Bronchial epithelial cell (primary cell): ENCODE results near the gene MELK. TPM values are rescaled to one million over a fixed set of nuclear protein-coding genes. Genes with fewer than 3 reads are reported as not detected.
"Not testable (repeated sequence)": the region's sequence is repeated elsewhere in the genome, so short reads cannot be mapped to it uniquely, and the experiment has no call there.

Experiments used
- DNase-seq: peaks from one replicate; pipeline ENCODE4 v3.0.0-alpha.2; 2010; ENCODE audit warnings: low read depth
- FAIRE-seq: peaks from 2 replicates; lab custom pipeline; 2011; peaks lifted over from hg19 to GRCh38; lab: Jason Lieb, UNC
- H3K27me3 ChIP-seq: 2 replicates; pipeline ENCODE4 v1.5.1; 2011; ENCODE audit warnings: low read length; ENCODE audit not compliant: control insufficient read depth, insufficient read depth
- H3K36me3 ChIP-seq: 2 replicates; pipeline ENCODE4 v1.5.1; 2011; ENCODE audit warnings: low read length; ENCODE audit not compliant: control insufficient read depth, insufficient read depth
- H3K4me3 ChIP-seq: 2 replicates; pipeline ENCODE4 v1.5.1; 2011; ENCODE audit warnings: mild to moderate bottlenecking, low read depth, low read length, control low read depth
- total RNA-seq: library from RNA; depleted of rRNA; stranded (reverse); fragments of >200 nt; gene quantifications from 2 replicates; pipeline ENCODE4 v1.2.1, GENCODE V29; 2014
- TF ChIP-seq, protein P1 (sequence below): IDR thresholded peaks from 2 replicates; pipeline ENCODE4 v1.5.1; 2011; ENCODE audit warnings: mild to moderate bottlenecking, moderate library complexity, low read length, control low read depth, inconsistent platforms; ENCODE audit not compliant: insufficient read depth, severe bottlenecking

The MELK gene
- total RNA-seq, 1 donor from 2014 or later = 8.2 TPM

DNA sequence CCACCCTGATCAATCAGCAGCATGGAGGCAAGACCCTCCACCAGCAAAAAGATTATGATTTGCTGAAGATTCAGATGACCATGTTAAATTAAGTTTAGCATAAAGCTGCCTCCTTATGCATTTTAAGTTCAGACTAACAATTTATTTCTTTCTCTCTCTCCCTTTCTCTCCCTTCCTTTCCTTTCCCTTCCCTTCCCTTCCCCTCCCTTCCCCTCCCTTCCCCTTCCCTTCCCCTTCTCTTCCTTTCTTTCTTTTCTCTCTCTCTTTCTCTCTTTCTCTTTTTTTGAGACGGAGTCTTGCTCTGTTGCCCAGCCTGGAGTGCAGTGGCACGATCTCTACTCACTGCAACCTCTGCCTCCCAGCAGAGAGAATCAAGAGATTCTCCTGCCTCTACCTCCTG, 1.4 kb upstream of the MELK start:
- DNase-seq = no peak
- FAIRE-seq = no peak
- H3K27me3 ChIP-seq = no peaks in the 10 kb centered on the region
- no peaks in the 10 kb centered on the region for H3K36me3 ChIP-seq
- no peak overlapping the region for H3K4me3 ChIP-seq
- TF ChIP-seq, protein P1, sequence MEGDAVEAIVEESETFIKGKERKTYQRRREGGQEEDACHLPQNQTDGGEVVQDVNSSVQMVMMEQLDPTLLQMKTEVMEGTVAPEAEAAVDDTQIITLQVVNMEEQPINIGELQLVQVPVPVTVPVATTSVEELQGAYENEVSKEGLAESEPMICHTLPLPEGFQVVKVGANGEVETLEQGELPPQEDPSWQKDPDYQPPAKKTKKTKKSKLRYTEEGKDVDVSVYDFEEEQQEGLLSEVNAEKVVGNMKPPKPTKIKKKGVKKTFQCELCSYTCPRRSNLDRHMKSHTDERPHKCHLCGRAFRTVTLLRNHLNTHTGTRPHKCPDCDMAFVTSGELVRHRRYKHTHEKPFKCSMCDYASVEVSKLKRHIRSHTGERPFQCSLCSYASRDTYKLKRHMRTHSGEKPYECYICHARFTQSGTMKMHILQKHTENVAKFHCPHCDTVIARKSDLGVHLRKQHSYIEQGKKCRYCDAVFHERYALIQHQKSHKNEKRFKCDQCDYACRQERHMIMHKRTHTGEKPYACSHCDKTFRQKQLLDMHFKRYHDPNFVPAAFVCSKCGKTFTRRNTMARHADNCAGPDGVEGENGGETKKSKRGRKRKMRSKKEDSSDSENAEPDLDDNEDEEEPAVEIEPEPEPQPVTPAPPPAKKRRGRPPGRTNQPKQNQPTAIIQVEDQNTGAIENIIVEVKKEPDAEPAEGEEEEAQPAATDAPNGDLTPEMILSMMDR = no peak

DNA sequence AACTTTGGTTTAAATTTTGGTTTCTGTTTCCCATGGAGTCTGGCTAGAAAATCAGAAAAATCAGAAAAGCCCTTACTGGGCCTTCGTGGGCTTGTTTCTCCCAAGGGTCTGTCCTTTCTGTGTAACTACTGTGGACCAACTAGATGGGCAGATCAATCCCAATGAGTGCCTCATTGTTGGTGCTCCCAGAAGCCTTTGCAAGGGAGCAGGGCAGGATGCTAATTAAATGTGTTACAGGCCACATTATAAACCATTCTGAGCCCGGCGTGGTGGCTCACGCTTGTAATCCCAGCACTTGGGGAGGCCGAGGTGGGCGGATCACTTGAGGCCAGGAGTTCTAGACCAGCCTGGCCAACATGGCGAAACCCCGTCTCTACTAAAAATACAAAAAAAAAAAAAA, 1.4 kb downstream of the MELK start:
- not testable (repeated sequence) for DNase-seq, H3K36me3 ChIP-seq, H3K4me3 ChIP-seq

DNA sequence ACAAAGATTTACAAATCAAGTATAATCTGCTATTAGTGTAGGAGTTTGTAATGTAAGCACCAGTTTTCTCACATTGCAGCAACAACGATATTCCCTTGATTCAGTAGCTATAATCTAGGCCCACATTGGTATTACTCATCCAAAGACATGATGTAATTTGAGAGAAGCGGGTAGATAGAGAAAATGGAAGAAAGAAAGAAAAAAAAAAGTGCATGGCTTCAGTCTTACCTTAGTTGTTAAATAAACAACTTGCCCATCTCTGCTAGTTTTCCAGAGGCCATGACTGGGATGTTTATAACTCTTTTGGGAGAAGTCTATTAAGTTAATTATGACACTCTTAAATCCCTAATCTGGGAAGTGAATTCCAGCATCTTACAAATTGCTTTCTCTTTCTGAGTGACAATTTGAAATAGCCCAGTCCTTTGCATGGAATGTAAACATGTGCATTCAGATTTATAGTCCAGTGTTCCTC, 2.8 kb downstream of the MELK start:
- no peaks in the 10 kb centered on the region for H3K36me3 ChIP-seq
- H3K27me3 ChIP-seq = no peaks in the 10 kb centered on the region
- peak; percentile 51 for DNase-seq
- no peak overlapping the region for H3K4me3 ChIP-seq
- TF ChIP-seq, protein P1 = no peak
- FAIRE-seq = no peak

More for the DNA sequence above, 1.4 kb downstream of the MELK start:
- FAIRE-seq, H3K27me3 ChIP-seq: not testable (repeated sequence)

DNA sequence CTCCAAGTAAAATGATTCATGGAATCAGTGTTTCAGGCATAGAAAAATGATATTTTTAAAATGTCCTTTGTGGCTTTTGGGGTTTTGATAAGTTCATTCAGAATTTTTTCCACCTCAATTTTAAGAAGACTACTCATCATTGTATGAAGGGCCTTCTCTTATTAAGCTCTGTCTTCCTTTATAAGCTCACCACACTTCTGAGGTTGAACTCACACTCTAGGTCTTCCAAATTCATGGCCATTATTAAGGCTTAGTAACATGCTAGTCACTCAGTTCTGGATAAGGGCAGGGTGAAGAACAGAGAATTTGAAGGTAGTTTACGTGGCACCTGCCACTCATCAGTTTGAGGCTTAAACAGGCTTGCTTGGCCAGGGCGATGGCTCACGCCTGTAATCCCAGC, 4.2 kb downstream of the MELK start:
- DNase-seq (no peak), FAIRE-seq (no peak)
- Histone ChIP-seq H3K27me3 (no peaks in the 10 kb centered on the region), H3K4me3 (no peak overlapping the region), H3K36me3 (no peaks in the 10 kb centered on the region)
- TF ChIP-seq, protein P1 = no peak

DNA sequence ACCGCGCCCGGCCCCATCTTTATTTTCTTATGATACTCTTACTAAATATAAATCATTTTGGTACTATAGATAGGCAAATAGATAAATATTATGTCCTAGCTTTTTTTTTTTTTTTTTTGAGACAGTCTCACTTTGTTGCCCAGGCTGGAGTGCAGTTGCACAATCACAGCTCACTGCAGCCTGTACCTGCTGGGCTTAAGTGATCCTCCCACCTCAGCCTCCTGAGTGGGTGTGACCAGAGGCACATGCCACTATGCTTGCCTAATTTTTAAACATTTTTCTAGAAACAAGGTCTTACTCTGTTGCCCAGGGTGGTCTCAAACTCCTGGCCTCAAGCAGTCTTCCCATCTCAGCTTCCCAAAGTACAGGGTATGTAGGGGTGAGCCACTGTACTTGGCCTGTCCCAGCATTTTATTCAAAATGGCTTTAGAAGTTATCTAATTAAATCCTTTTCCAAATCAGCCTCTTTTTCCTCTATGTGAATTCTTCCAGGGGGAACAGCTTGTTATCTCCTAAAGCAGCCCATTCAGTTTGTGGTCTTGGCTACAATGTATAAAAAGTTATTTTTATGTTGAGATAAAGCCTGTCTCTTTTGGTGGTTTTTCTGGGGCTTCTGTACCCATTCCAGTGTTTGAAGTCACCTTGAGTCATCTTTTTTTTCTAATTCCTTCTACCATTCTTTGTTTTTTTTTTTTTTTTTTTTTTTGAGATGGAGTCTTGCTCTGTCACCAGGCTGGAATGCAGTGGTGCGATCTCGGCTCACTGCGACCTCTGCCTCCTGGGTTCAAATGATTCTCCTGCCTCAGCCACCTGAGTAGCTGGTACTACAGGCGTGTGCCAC, 12.1 kb downstream of the MELK start:
- TF ChIP-seq, protein P1 = no peak
- no peaks in the 10 kb centered on the region for H3K36me3 ChIP-seq
- DNase-seq = peak; percentile 77
- H3K27me3 ChIP-seq = no peaks in the 10 kb centered on the region
- H3K4me3 ChIP-seq = no peak overlapping the region
- no peak for FAIRE-seq

DNA sequence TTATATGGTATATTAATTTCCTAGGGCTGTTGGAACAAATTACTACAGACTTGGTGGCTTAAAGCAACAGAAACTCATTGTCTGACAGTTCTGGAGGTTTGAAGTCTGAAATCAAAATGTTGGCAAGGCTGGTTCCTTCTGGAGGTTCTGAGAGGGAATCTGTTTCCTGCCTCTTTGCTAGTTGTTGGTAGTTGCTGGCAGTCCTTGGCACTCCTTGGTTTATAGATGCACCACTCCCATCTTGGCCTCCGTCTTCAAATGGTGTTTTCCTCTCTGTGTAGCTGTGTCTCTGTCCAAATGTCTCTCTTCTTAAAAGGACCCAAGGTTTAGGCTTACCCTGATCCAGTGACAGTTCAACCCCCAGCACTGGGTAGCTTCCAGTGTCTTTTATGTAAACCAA, 17.5 kb downstream of the MELK start:
- FAIRE-seq (no peak), DNase-seq (no peak)
- TF ChIP-seq, protein P1 = no peak
- Histone ChIP-seq H3K36me3 (no peaks in the 10 kb centered on the region), H3K27me3 (no peaks in the 10 kb centered on the region), H3K4me3 (no peak overlapping the region)
